Calu3 (cell line): ENCODE data around the gene MBOAT7. TPM values are rescaled to one million over a fixed set of nuclear protein-coding genes. Genes with fewer than 3 reads are reported as not detected.

Experiments used
- BruUV-seq: library from RNA; stranded (reverse); fragments of 400-500 nt; replicated peaks from 2 replicates; lab custom pipeline; 2021; lab: Mats Ljungman, UMichigan
- CTCF ChIA-PET: fragments of 300-600 bp; sonication (Branson Sonifier 250); formaldehyde crosslinking; loops from one replicate; lab custom pipeline; 2022; ENCODE audit warnings: antibody characterized with exemption; lab: Charles Lee
- DNase-seq: peaks from one replicate; pipeline ENCODE4 v3.0.0; 2022
- H3K27ac Mint-ChIP-seq: one replicate; pipeline ENCODE4 v1.8.0; 2022; ENCODE audit warnings: mixed read lengths; ENCODE audit not compliant: unreplicated experiment
- H3K27me3 Mint-ChIP-seq: one replicate; pipeline ENCODE4 v1.8.0; 2022; ENCODE audit warnings: mixed read lengths; ENCODE audit not compliant: unreplicated experiment
- H3K36me3 Mint-ChIP-seq: one replicate; pipeline ENCODE4 v1.8.0; 2022; ENCODE audit warnings: mild to moderate bottlenecking, moderate library complexity, mixed read lengths; ENCODE audit not compliant: insufficient read depth, unreplicated experiment
- H3K4me1 Mint-ChIP-seq: one replicate; pipeline ENCODE4 v1.8.0; 2022; ENCODE audit warnings: mild to moderate bottlenecking, low read depth, mixed read lengths; ENCODE audit not compliant: unreplicated experiment
- H3K4me3 Mint-ChIP-seq: one replicate; pipeline ENCODE4 v1.8.0; 2022; ENCODE audit warnings: mild to moderate bottlenecking, low read depth, moderate library complexity, mixed read lengths; ENCODE audit not compliant: unreplicated experiment
- H3K9me3 Mint-ChIP-seq: one replicate; pipeline ENCODE4 v1.8.0; 2022; ENCODE audit warnings: low read depth, mixed read lengths; ENCODE audit not compliant: unreplicated experiment
- CTCF ChIP-seq: fragments of 200-600 bp; IDR thresholded peaks from one replicate; pipeline ENCODE4 v1.8.0; 2022; ENCODE audit warnings: antibody characterized with exemption; ENCODE audit not compliant: unreplicated experiment
- intact Hi-C: fragments of 100-400 bp; cut with micrococcal nuclease; formaldehyde crosslinking; loops from one replicate; pipeline ENCODE4 v1.10.0; 2022; ENCODE audit not compliant: unreplicated experiment
- total RNA-seq: library from RNA; stranded (reverse); gene quantifications from 2 replicates; pipeline ENCODE4 v1.2.3, GENCODE V29; 2022

The MBOAT7 gene
- total RNA-seq, 1 experiment from 2014 or later = 287 TPM

GRCh38 chr19:54142166-54142780 lies 47.1 kb downstream of the MBOAT7 start:
- H3K4me3 Mint-ChIP-seq = no peak overlapping the region
- H3K4me1 Mint-ChIP-seq = peaks cover 44% of the 10 kb centered on the region
- H3K36me3 Mint-ChIP-seq = peaks cover 90% of the 10 kb centered on the region
- intact Hi-C loops = no loop called here
- BruUV-seq = no TSS peak
- no peaks in the 10 kb centered on the region for H3K27me3 Mint-ChIP-seq
- no peak overlapping the region for H3K27ac Mint-ChIP-seq
- no peak for DNase-seq
- no peak for TF ChIP-seq CTCF
- CTCF ChIA-PET = no interaction called here
- no peaks in the 10 kb centered on the region for H3K9me3 Mint-ChIP-seq

DNA sequence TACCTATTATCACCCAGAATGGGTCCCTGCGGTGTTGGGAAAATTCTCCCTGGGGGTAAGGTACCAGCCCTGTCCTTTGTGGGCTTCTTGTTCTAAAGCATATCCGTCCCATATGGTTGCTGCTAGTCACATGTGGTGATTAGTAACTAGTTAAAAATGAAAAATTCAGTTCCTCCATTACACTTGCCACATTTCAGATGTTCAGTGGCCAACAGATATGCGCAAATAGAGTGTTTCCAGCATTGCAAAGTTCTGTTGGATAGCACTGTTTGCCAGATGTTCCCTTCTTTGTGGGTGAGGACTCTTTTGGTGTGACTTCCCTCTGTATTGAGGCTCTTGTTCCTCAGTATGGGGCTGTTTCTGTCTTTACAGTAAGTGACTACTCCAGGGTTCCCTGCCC lies 48.0 kb downstream of the MBOAT7 start:
- Mint-ChIP-seq H3K36me3 (peaks cover 90% of the 10 kb centered on the region), H3K9me3 (no peaks in the 10 kb centered on the region), H3K4me1 (peaks cover 44% of the 10 kb centered on the region), H3K4me3 (no peak overlapping the region), H3K27me3 (no peaks in the 10 kb centered on the region), H3K27ac (no peak overlapping the region)
- CTCF ChIA-PET = no interaction called here
- intact Hi-C loops = no loop called here
- TF ChIP-seq CTCF = no peak
- BruUV-seq = no TSS peak
- DNase-seq = no peak

DNA sequence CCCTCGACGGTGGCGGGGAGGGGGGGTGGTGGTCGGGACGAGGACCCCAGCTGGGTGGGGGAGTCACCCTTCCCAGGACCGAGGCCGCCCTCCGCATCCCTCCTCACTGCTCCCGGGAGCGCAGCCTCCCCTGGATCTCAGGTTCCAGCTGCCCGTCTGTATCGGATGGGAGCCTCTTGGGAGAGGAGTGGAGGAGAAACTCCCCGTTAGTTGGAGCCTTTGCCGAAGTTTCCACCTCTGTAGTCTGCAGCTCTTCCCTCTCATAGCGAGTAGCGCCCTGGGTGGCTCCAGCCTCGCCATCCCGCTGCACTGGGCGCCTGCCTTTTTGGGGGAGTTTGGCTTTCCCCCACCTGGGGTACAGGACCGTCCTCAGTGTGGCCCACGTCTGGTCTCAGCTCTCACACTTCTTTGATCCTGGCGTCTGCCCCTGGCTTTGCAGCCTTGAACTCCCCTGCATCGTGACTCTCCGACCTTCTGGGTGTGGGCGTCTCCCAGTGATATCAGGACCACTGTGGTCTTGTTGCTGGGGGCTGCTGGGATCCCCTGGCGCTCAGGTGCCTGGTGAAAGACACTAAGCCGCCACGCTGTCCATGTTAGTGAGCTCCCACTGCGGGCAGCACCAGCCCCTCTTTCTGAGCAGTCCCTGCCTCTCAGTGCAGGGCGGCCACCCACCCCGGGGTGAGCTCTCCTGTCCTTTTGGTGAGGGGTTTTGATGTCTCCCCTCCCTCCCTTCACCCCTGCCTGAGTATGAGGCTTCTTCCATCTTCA lies 50.7 kb downstream of the MBOAT7 start:
- CTCF ChIA-PET = interaction anchor here (0.6 kb wide), 1 partner anchor 334 kb away, joined by 6 read pairs; no protein-coding TSS in a partner anchor
- Mint-ChIP-seq H3K4me3 (peak overlapping the region; percentile 84), H3K36me3 (peaks cover 77% of the 10 kb centered on the region), H3K27me3 (peaks cover 13% of the 10 kb centered on the region), H3K9me3 (peaks cover 3% of the 10 kb centered on the region), H3K4me1 (peaks cover 34% of the 10 kb centered on the region), H3K27ac (peak overlapping the region; percentile 97)
- intact Hi-C loops = no loop called here
- DNase-seq = no peak
- TSS peak; percentile 22 for BruUV-seq
- no peak for TF ChIP-seq CTCF

DNA sequence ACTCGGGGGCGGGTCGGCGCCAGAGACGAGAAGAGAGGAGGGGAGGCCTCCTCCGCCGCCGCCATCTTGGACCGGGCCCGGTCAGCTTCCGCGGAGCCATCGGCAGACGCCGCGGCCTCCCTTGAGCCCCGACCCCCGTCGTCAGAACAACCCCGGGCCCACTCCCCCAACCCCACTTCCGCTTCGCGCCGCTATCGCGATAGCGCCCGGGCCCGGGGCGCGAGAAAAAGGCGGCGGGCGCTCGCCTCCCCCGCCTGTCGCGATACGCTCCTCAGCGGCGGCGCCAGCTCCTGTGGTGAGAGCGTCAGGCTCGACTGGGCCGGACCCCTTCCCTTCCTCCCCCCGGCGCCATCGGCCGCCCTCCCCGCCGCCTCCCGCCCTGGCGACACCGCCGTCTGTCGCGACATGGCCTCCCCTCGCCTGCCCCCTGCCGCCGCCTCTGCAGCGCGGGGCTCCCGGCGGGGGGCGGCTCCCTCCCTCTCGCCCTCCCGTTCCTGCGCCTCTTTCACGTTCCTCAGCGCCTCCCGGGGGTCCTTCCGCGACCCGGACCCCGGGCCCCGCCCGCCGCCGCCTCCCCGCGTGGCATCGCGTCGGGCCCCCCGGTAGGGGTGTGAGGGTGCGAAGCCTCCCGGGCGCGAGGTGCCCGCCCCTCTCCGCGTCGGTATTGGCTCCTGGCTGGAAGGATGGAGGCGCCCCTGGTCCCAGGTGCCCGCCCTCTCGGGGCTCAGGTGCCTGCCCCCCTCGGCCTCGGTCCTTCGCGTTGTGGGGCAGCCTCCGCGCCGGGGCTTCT lies 51.5 kb downstream of the MBOAT7 start, which contains the start of gene CNOT3:
CNOT3 (plus strand) TSS at position 64 of the 790 bp plus-strand sequence. CDS start 5,217 bp downstream, outside the sequence.
- Mint-ChIP-seq H3K4me3 (peak within 1 kb of the TSS; percentile 84), H3K9me3 (peaks cover 3% of the 10 kb centered on the region), H3K4me1 (peaks cover 34% of the 10 kb centered on the region), H3K27me3 (peaks cover 13% of the 10 kb centered on the region), H3K27ac (peak within 1 kb of the TSS; percentile 97), H3K36me3 (peaks cover 69% of the 10 kb centered on the region)
- BruUV-seq = no TSS peak
- intact Hi-C loops = loop anchor here (1.0 kb wide), 1 partner anchor 21 kb away; the partner anchor contains the start of gene LENG1
- peak; percentile 46 for DNase-seq
- CTCF ChIA-PET = interaction anchor here (1.0 to 1.7 kb wide), 9 partner anchors 14 to 345 kb away, joined by 3 to 12 read pairs (median 3); partner anchors contain the start of genes LENG1, MBOAT7, PRKCG and PRPF31
- TF ChIP-seq CTCF = peak; percentile 36
